ENCODE data around the gene ZBTB38.

Gene ZBTB38

GRCh38 chr3:141405591-141405990, 37.3 kb downstream of the ZBTB38 start:
- Histone ChIP-seq H3K27ac (ENCODE audit: low read length) (no peak overlapping the region), H3K36me3 (ENCODE audit: insufficient read depth, low read length) (no peaks in the 10 kb centered on the region), H3K9ac (ENCODE audit: low read depth, low read length) (no peak overlapping the region), H3K4me2 (ENCODE audit: insufficient read depth, low read length) (no peak overlapping the region), H3K27me3 (ENCODE audit: insufficient read depth, low read length, poor library complexity) (no peaks in the 10 kb centered on the region), H2AFZ (ENCODE audit: low read depth, low read length) (no peak overlapping the region), H4K20me1 (ENCODE audit: insufficient read depth, low read length) (no peaks in the 10 kb centered on the region), H3K9me3 (ENCODE audit: insufficient read depth, low read length, severe bottlenecking) (no peaks in the 10 kb centered on the region), H3K4me3 (ENCODE audit: low read depth in 1 of 2, low read length in 2 of 2) (no peak overlapping the region), H3K79me2 (ENCODE audit: insufficient read depth, low read length) (no peaks in the 10 kb centered on the region), H3K4me1 (ENCODE audit: insufficient read depth, low read length) (no peaks in the 10 kb centered on the region)
- DNase-seq (no peak), ATAC-seq (ENCODE audit: insufficient read depth, low read depth) (no peak)
- TF ChIP-seq CTCF (IDR thresholded peaks at IDR 0.05; ENCODE audit: borderline replicate concordance, extremely low read depth, low read length, poor library complexity, severe bottlenecking): no peak
- no peak for TF ChIP-seq EZH2 (IDR thresholded peaks at IDR 0.05; ENCODE audit: borderline replicate concordance, low read depth, low read length, severe bottlenecking)

GRCh38 chr3:141406265-141406664, 38.0 kb downstream of the ZBTB38 start:
- no peak overlapping the region for H3K27ac ChIP-seq (ENCODE audit: low read length)
- TF ChIP-seq CTCF (IDR thresholded peaks at IDR 0.05; ENCODE audit: borderline replicate concordance, extremely low read depth, low read length, poor library complexity, severe bottlenecking) (no peak), EZH2 (IDR thresholded peaks at IDR 0.05; ENCODE audit: borderline replicate concordance, low read depth, low read length, severe bottlenecking) (no peak)
- DNase-seq (no peak), ATAC-seq (ENCODE audit: insufficient read depth, low read depth) (no peak)
- no peak overlapping the region for H3K9ac ChIP-seq (ENCODE audit: low read depth, low read length)
- H3K4me3 ChIP-seq (ENCODE audit: low read depth in 1 of 2, low read length in 2 of 2): no peak overlapping the region
- no peak overlapping the region for H3K4me2 ChIP-seq (ENCODE audit: insufficient read depth, low read length)
- H4K20me1 ChIP-seq (ENCODE audit: insufficient read depth, low read length): no peaks in the 10 kb centered on the region
- H3K36me3 ChIP-seq (ENCODE audit: insufficient read depth, low read length): no peaks in the 10 kb centered on the region
- H3K27me3 ChIP-seq (ENCODE audit: insufficient read depth, low read length, poor library complexity): no peaks in the 10 kb centered on the region
- no peaks in the 10 kb centered on the region for H3K9me3 ChIP-seq (ENCODE audit: insufficient read depth, low read length, severe bottlenecking)
- H3K4me1 ChIP-seq (ENCODE audit: insufficient read depth, low read length): no peaks in the 10 kb centered on the region
- no peaks in the 10 kb centered on the region for H3K79me2 ChIP-seq (ENCODE audit: insufficient read depth, low read length)
- no peak overlapping the region for H2AFZ ChIP-seq (ENCODE audit: low read depth, low read length)

- Histone ChIP-seq H3K4me1 (ENCODE audit: insufficient read depth, low read length) (no peaks in the 10 kb centered on the region), H4K20me1 (ENCODE audit: insufficient read depth, low read length) (no peaks in the 10 kb centered on the region), H3K36me3 (ENCODE audit: insufficient read depth, low read length) (no peaks in the 10 kb centered on the region), H3K79me2 (ENCODE audit: insufficient read depth, low read length) (no peaks in the 10 kb centered on the region), H2AFZ (ENCODE audit: low read depth, low read length) (no peak overlapping the region), H3K9me3 (ENCODE audit: insufficient read depth, low read length, severe bottlenecking) (no peaks in the 10 kb centered on the region), H3K4me2 (ENCODE audit: insufficient read depth, low read length) (no peak overlapping the region), H3K4me3 (ENCODE audit: low read depth in 1 of 2, low read length in 2 of 2) (no peak overlapping the region), H3K27ac (ENCODE audit: low read length) (no peak overlapping the region), H3K27me3 (ENCODE audit: insufficient read depth, low read length, poor library complexity) (no peaks in the 10 kb centered on the region), H3K9ac (ENCODE audit: low read depth, low read length) (no peak overlapping the region)
- DNase-seq (no peak), ATAC-seq (ENCODE audit: insufficient read depth, low read depth) (no peak)
- TF ChIP-seq CTCF (IDR thresholded peaks at IDR 0.05; ENCODE audit: borderline replicate concordance, extremely low read depth, low read length, poor library complexity, severe bottlenecking): no peak
- TF ChIP-seq EZH2 (IDR thresholded peaks at IDR 0.05; ENCODE audit: borderline replicate concordance, low read depth, low read length, severe bottlenecking): no peak
Observed at GRCh38 chr3:141407047-141407446, 38.7 kb downstream of the ZBTB38 start.

- no peak overlapping the region for H2AFZ ChIP-seq (ENCODE audit: low read depth, low read length)
- H3K4me1 ChIP-seq (ENCODE audit: insufficient read depth, low read length): no peaks in the 10 kb centered on the region
- no peaks in the 10 kb centered on the region for H4K20me1 ChIP-seq (ENCODE audit: insufficient read depth, low read length)
- no peaks in the 10 kb centered on the region for H3K36me3 ChIP-seq (ENCODE audit: insufficient read depth, low read length)
- H3K27me3 ChIP-seq (ENCODE audit: insufficient read depth, low read length, poor library complexity): no peaks in the 10 kb centered on the region
- H3K9me3 ChIP-seq (ENCODE audit: insufficient read depth, low read length, severe bottlenecking): no peaks in the 10 kb centered on the region
- ATAC-seq (ENCODE audit: insufficient read depth, low read depth) (no peak), DNase-seq (no peak)
- H3K4me2 ChIP-seq (ENCODE audit: insufficient read depth, low read length): no peak overlapping the region
- no peak overlapping the region for H3K4me3 ChIP-seq (ENCODE audit: low read depth in 1 of 2, low read length in 2 of 2)
- no peak for TF ChIP-seq CTCF (IDR thresholded peaks at IDR 0.05; ENCODE audit: borderline replicate concordance, extremely low read depth, low read length, poor library complexity, severe bottlenecking)
- no peak for TF ChIP-seq EZH2 (IDR thresholded peaks at IDR 0.05; ENCODE audit: borderline replicate concordance, low read depth, low read length, severe bottlenecking)
- H3K27ac ChIP-seq (ENCODE audit: low read length): no peak overlapping the region
- no peak overlapping the region for H3K9ac ChIP-seq (ENCODE audit: low read depth, low read length)
- no peaks in the 10 kb centered on the region for H3K79me2 ChIP-seq (ENCODE audit: insufficient read depth, low read length)
Observed at GRCh38 chr3:141407825-141408224, 39.5 kb downstream of the ZBTB38 start.
